ENCODE results near the gene TBC1D22A. TPM values are rescaled to one million over a fixed set of nuclear protein-coding genes. Genes with fewer than 3 reads are reported as not detected.

Gene TBC1D22A
- total and polyA plus RNA-seq, 10 of the 15 experiments (the other 5 are each of a cell fraction or from before 2014, with no cell fraction given): 0.63 to 44.7 (median 27.4) TPM

DNA sequence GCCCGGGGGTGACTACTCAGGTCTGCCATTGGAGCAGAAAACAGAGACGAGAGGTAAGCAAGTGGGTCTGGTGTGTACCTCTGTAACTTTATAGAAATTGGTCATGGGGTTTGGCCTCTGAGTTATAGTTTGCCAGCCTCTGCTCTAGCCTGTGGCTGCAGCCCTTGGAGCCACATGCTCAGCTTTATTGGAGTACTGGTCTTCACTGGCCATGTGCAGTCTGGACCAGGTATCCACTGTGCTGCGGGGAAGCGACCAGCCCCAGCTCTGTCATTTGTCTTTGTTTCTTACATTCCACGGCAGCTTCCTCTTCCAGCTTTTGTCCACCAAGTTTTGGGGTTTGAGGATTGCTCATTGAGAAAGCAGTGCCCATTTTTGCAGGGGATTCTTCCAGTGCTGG lies 453.4 kb downstream of the TBC1D22A start:
- no peaks in the 10 kb centered on the region for H3K27me3 ChIP-seq (replicated peaks in 1 of 2; ENCODE audit: control insufficient read depth in 2 of 2, insufficient read depth in 2 of 2, low read length in 1 of 2)
- no peaks in the 10 kb centered on the region for H3K4me1 ChIP-seq (ENCODE audit: control insufficient read depth, insufficient read depth, low read length)
- H4K20me1 ChIP-seq (ENCODE audit: control insufficient read depth, insufficient read depth): no peaks in the 10 kb centered on the region
- no peak for DNase-seq (ENCODE audit: low read depth, low spot score)
- intact Hi-C loops (cut with micrococcal nuclease; ENCODE audit: unreplicated experiment) (no loop called here), in situ Hi-C loops (cut with MboI) (loop anchor here (5.0 kb wide), 1 partner anchor 1276 kb away; no protein-coding TSS in a partner anchor)
- ATAC-seq: no peak
- POLR2A ChIA-PET: no interaction called here
- no peak overlapping the region for H3K4me2 ChIP-seq (ENCODE audit: control insufficient read depth, insufficient read depth)
- CTCF ChIA-PET: interaction anchor here (0.6 to 1.4 kb wide), 2 partner anchors 965 to 1277 kb away, joined by 3 to 4 read pairs; no protein-coding TSS in a partner anchor
- H2AFZ ChIP-seq (ENCODE audit: control insufficient read depth, low read depth, low read length): no peak overlapping the region
- H3K36me3 ChIP-seq (ENCODE audit: control insufficient read depth in 2 of 2, insufficient read depth in 2 of 2, low read length in 1 of 2): no peaks in the 10 kb centered on the region
- H3K9ac ChIP-seq (ENCODE audit: control insufficient read depth, insufficient read depth, low read length): no peak overlapping the region
- 34% methylated on average over 5 of the region's 5 CpGs for WGBS (ENCODE audit: insufficient coverage, insufficient replicate concordance, low lambda C conversion rate, missing lambda C conversion rate)
- no peak overlapping the region for H3K4me3 ChIP-seq
- H3K27ac ChIP-seq (ENCODE audit: control insufficient read depth, insufficient read depth): no peak overlapping the region
- SMC1A ChIA-PET (ENCODE audit: uncharacterized antibody, unreplicated experiment): interaction anchor here (0.5 kb wide), 1 partner anchor 144 kb away, joined by 3 read pairs; no protein-coding TSS in a partner anchor
- H3K9me3 ChIP-seq (replicated peaks; ENCODE audit: control insufficient read depth, insufficient read depth, low read length): no peaks in the 10 kb centered on the region; the same call in 2 of the 3 replicates
- BruUV-seq (replicated peaks): no TSS peak
- no peak for FAIRE-seq
- RAD21 ChIA-PET (ENCODE audit: unreplicated experiment): no interaction called here
- TF ChIP-seq GATAD2B (conservative IDR thresholded peaks at IDR 0.05; ENCODE audit: low read depth) (no peak), WRNIP1 (IDR thresholded peaks at IDR 0.05; ENCODE audit: borderline replicate concordance, low read depth, low read length) (no peak), CHD2 (IDR thresholded peaks at IDR 0.05; ENCODE audit: borderline replicate concordance, low read depth, low read length) (no peak), FOXM1 (IDR thresholded peaks at IDR 0.05; ENCODE audit: low read depth, low read length) (no peak), RFX5 (IDR thresholded peaks at IDR 0.05; ENCODE audit: low read depth, low read length) (no peak)
- TF ChIP-seq, protein P1, sequence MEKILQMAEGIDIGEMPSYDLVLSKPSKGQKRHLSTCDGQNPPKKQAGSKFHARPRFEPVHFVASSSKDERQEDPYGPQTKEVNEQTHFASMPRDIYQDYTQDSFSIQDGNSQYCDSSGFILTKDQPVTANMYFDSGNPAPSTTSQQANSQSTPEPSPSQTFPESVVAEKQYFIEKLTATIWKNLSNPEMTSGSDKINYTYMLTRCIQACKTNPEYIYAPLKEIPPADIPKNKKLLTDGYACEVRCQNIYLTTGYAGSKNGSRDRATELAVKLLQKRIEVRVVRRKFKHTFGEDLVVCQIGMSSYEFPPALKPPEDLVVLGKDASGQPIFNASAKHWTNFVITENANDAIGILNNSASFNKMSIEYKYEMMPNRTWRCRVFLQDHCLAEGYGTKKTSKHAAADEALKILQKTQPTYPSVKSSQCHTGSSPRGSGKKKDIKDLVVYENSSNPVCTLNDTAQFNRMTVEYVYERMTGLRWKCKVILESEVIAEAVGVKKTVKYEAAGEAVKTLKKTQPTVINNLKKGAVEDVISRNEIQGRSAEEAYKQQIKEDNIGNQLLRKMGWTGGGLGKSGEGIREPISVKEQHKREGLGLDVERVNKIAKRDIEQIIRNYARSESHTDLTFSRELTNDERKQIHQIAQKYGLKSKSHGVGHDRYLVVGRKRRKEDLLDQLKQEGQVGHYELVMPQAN (conservative IDR thresholded peaks at IDR 0.05): no peak
- H3K79me2 ChIP-seq (ENCODE audit: control insufficient read depth, insufficient read depth, low read length): no peaks in the 10 kb centered on the region

Measured in GM12878 (cell line).